ENCODE data around the gene BRD9.

DNA sequence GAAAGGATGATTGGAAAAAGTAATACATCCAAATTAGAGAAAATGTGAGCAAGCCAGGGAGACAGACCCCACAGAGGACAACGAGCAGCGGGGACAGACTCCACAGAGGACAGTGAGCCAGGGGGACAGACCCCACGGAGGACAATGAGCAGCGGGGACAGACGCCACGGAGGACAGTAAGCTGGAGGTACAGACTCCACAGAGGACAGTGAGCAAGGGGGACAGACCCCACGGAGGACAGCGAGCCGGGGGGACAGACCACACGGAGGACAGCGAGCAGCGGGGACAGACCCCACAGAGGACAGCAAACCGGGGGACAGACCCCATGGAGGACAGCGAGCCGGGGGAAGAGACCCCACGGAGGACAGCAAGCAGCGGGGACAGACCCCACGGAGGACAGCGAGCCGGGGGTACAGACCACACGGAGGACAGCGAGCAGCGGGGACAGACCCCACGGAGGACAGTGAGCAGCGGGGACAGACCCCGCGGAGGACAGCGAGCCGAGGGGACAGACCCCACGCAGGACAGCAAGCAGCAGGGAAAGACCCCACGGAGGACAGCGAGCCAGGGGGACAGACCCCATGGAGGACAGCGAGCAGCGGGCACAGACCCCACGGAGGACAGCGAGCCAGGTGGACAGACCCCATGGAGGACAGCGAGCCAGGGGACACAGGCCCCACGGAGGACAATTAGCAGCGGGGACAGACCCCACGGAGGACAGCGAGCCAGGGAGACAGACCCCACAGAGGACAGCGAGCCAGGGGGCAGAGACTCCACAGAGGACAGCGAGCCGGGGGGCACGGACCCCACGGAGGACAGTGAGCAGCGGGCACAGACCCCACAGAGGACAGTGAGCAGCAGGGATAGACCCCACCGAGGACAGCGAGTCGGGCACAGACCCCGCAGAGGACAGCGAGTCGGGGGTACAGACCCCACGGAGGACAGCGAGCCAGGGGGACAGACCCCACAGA is 39.9 kb downstream of the BRD9 start:
- TF ChIP-seq CTCF (IDR thresholded peaks at IDR 0.05): no peak
- no peak for TF ChIP-seq POLR2A (IDR thresholded peaks at IDR 0.05)

Data from body of pancreas (tissue), 4 donors.